ENCODE measurements around the gene PLXNA2.

Gene PLXNA2

DNA sequence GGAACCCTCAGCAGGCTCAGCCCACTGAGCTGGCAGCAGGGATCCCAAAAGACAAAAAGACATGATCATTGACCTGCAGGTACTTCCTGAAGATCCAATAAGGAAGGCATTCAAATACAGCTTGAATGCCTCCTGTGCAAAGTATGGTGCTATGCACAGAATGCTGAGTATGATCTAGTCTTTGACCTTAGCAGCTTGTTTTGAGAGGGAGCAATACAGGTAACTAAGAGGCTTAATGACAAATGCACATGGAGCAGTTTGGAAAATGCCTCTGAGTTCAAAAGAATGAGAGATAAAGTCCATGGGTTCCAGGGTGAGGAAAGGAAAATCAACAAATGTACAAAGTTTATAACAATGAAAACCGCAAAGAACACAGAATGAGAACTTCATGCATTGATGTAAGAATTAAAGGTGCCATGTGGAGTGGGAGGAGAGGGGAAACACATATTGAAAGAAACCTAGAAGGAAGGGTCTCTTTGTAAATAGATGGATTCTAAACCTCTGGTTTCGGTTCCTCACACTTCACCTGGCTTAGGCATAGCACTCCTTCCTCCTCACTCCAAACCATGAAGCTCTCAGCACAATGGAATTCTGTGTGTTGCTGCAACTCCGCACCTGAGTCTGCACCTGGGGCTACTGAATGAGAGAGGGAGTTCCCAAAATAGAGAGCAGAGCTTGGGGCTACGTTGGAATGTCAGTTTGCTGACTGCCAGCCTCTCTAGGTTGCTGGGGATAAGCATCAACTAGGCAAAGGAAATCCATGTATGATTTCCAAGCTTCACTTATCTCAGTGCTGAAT lies 77.6 kb downstream of the PLXNA2 start:
- TF ChIP-seq, protein P1, sequence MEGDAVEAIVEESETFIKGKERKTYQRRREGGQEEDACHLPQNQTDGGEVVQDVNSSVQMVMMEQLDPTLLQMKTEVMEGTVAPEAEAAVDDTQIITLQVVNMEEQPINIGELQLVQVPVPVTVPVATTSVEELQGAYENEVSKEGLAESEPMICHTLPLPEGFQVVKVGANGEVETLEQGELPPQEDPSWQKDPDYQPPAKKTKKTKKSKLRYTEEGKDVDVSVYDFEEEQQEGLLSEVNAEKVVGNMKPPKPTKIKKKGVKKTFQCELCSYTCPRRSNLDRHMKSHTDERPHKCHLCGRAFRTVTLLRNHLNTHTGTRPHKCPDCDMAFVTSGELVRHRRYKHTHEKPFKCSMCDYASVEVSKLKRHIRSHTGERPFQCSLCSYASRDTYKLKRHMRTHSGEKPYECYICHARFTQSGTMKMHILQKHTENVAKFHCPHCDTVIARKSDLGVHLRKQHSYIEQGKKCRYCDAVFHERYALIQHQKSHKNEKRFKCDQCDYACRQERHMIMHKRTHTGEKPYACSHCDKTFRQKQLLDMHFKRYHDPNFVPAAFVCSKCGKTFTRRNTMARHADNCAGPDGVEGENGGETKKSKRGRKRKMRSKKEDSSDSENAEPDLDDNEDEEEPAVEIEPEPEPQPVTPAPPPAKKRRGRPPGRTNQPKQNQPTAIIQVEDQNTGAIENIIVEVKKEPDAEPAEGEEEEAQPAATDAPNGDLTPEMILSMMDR (IDR thresholded peaks at IDR 0.05; ENCODE audit: low read depth, low read length, missing control alignments), result no peak
- H3K4me3 ChIP-seq (replicated peaks; ENCODE audit: low read depth, low read length), result no peak overlapping the region
- DNase-seq (ENCODE audit: extremely low read depth, low read depth), result no peak

DNA sequence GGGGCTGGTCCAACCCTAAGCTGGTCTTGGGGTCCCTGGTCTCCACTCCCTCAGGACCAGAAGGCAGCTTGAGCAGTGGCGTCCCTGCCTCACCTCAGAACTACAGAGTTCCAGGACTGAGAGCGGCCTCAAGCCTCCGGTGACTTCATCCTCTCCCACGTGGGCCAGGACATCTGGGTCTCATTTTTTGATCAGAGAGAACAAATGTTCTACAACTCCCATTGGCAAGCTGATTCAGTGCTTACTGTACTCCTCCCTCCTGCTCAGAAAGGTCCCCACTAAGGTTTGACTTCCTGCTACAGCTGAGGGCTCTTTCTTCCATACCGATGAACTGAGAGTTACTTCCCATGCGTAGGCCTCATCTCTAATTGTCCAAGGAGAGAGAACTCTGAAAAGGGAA lies 78.5 kb downstream of the PLXNA2 start:
- DNase-seq (ENCODE audit: extremely low read depth, low read depth), result peak; percentile 51
- no peak overlapping the region for H3K4me3 ChIP-seq (replicated peaks; ENCODE audit: low read depth, low read length)
- TF ChIP-seq, protein P1 (IDR thresholded peaks at IDR 0.05; ENCODE audit: low read depth, low read length, missing control alignments), result no peak

DNA sequence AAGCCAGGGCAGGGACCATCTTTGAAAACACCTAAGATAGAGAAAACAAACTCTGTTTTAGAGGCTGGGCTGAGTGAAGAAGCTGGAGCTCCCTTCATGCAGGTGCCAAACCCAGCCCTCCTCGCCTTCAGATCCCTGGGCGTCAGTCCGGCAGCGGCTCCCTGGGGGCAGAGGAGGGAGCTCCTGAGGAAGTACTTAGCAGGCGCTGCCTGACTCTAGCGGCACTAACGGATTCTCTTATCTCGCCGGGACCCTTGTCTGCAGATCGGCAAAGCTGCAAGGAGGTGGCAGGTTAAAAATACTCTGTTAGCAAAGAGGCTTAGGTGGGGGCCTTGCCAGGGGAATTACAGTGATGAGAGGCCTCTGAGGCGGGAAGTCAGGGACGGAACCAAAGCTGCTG lies 79.6 kb downstream of the PLXNA2 start:
- TF ChIP-seq, protein P1 (IDR thresholded peaks at IDR 0.05; ENCODE audit: low read depth, low read length, missing control alignments), result no peak
- DNase-seq (ENCODE audit: extremely low read depth, low read depth), result no peak
- H3K4me3 ChIP-seq (replicated peaks; ENCODE audit: low read depth, low read length), result no peak overlapping the region

DNA sequence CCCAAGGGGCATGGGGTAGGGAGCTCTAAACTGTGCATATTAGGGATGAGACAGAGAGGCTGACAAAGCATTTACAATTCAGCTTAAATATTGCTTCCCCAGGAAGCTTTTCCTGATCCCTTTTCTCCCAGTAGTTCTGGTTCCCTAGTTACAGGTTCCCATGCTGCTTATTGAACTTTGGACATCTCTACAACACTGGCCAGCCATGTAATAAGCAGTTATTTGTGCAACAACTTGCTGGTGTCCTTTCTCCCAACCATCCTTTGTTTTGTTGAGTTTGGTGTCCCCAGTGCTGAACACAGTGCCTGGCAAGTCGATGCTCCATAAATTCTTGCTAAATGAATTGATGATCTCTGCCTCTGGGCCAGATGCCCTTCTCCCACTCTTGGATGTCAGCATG lies 80.6 kb downstream of the PLXNA2 start:
- no peak for DNase-seq (ENCODE audit: extremely low read depth, low read depth)
- TF ChIP-seq, protein P1 (IDR thresholded peaks at IDR 0.05; ENCODE audit: low read depth, low read length, missing control alignments), result no peak

DNA sequence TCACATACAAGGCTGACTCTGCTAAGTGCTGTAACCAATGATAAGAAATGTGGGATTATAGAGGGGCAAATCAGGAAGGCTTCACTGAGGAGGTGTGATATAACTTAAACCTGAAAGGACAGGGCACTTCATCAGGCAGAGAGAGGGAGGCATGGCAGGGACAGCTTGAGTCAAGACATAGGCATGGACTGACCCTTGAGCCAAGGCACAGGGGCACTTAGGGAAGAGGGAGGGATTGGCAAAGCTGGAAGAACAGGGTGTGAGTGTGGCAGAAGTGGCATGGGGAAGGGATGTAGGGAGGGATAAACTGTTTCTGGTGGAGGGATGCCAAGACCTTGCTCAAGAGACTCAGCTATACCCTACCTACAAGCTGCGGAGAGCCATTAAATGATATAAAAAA lies 81.3 kb downstream of the PLXNA2 start:
- H3K4me3 ChIP-seq (replicated peaks; ENCODE audit: low read depth, low read length), result no peak overlapping the region
- no peak for DNase-seq (ENCODE audit: extremely low read depth, low read depth)
- TF ChIP-seq, protein P1 (IDR thresholded peaks at IDR 0.05; ENCODE audit: low read depth, low read length, missing control alignments), result no peak

More for the DNA sequence above, 80.6 kb downstream of the PLXNA2 start:
- no peak overlapping the region for H3K4me3 ChIP-seq (replicated peaks; ENCODE audit: low read depth, low read length)

DNA sequence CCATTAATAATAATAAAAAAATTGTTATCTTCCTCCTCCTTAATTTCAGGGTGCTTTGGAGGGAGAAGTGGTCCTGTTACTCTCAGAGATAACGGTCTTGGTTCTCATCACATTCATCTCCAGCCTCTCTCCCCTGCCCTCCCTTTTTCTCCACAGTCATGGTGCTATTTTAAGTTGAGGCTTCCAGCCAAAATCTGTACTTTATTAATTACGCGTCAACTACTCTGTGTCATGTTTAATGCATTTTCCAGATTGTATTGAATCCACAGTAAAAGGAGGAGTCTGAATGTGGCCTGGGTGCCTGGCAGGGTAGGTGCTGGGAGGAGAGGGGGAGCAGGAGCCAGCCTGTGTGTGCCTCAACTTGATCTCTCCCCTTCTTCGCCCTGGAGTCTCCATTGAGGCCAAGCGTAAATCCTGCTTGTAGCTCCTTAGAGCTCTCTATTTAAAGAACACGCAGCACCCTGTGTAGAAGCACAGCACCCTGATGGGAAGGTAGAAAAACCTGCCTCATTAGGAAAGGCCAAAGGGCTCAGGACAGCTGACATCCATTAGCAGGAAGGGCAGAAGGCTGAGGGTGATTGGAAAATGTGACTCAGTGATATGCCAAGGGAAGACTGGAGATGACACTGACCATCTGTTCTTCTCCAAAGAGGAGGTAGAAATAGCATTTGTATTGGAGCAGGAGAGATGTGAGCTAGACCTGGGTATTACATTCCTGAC lies 82.4 kb downstream of the PLXNA2 start:
- TF ChIP-seq, protein P1 (IDR thresholded peaks at IDR 0.05; ENCODE audit: low read depth, low read length, missing control alignments), result no peak
- no peak overlapping the region for H3K4me3 ChIP-seq (replicated peaks; ENCODE audit: low read depth, low read length)
- no peak for DNase-seq (ENCODE audit: extremely low read depth, low read depth)

All from HFF-Myc (cell line).